ENCODE data around the gene KRTAP10-9.

DNA sequence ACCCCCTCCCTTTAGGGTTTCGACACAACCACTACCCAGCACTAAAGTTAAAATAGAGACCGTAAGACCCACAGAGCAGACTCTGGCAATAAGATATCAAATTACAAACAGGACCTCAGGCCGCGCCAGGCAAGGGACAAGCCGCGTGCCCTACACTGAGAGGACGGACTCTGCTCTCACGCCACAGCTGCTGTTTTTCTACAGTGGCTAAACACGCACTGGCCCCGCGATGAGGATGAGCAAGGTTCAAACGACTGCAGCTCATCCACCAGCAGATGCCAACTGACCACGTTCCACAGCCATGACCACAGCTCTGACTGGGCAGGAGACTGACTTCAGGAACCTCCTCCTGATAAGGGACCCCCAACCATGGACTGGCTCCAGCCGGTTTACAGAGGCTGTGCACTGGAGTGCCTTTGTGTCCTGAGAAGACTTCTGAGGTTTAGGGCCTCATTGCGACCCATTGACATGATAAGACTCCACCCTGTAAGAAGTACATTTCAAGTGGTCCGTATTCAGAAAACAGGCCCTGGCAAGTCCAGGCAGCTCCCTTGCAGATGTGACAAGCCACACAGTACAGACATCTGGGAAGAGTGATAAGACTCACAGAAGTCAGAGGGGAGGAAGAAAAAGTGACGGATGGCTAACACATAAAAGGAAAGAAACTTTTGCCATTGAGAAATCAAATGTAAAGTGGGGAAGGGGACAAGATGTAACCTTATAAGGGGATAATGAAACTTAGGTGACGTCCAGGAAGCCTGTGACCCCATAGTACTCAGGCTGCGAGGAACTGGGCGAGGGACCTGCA is 33.1 kb upstream of the KRTAP10-9 start:
- TF ChIP-seq ARNTL (CRISPR knock-in tag; IDR thresholded peaks at IDR 0.05; ENCODE audit: borderline replicate concordance, low read depth) (no peak), ESRRG (CRISPR knock-in tag; IDR thresholded peaks at IDR 0.05) (no peak), ZNF8 (CRISPR knock-in tag; IDR thresholded peaks at IDR 0.05) (no peak), CSDC2 (CRISPR knock-in tag; IDR thresholded peaks at IDR 0.05) (no peak), ZFP3 (CRISPR knock-in tag; IDR thresholded peaks at IDR 0.05) (no peak), RARB (CRISPR knock-in tag; IDR thresholded peaks at IDR 0.05) (no peak), SNAI2 (CRISPR knock-in tag; IDR thresholded peaks at IDR 0.05) (no peak)

Data from SK-N-SH treated with all-trans-retinoic acid at 6 μM for 48 hours (cell line).